Activated CD4-positive, alpha-beta T cell treated with anti-CD3 and anti-CD28 coated beads, Interleukin-2, amount 10 ng/mL, durations not matched to agents 7 days and 5 days (primary cell): ENCODE measurements around the gene VPS13C. TPM values are rescaled to one million over a fixed set of nuclear protein-coding genes. Genes with fewer than 3 reads are reported as not detected.
"Not testable (repeated sequence)": the region's sequence is repeated elsewhere in the genome, so short reads cannot be mapped to it uniquely, and the experiment has no call there.

Experiments
- CTCF ChIA-PET: fragments of 350-600 bp; sonication (Branson Sonifier 250); formaldehyde crosslinking; loops from one replicate; lab custom pipeline; 2021; ENCODE audit warnings: antibody characterized with exemption; lab: Charles Lee
- POLR2A ChIA-PET: fragments of 350-600 bp; sonication (Branson Sonifier 250); formaldehyde crosslinking; loops from one replicate; lab custom pipeline; 2021; ENCODE audit warnings: antibody characterized with exemption; lab: Charles Lee
- DNase-seq: peaks from one replicate; pipeline ENCODE4 v3.0.0-alpha.2; 2020
- H3K27ac Mint-ChIP-seq: one replicate; pipeline ENCODE4 v1.8.0; 2021; ENCODE audit warnings: mild to moderate bottlenecking, moderate library complexity, mixed read lengths
- H3K27me3 Mint-ChIP-seq: one replicate; pipeline ENCODE4 v1.8.0; 2021; ENCODE audit warnings: mixed read lengths
- H3K36me3 Mint-ChIP-seq: one replicate; pipeline ENCODE4 v1.8.0; 2021; ENCODE audit warnings: low read depth, mixed read lengths
- H3K4me1 Mint-ChIP-seq: one replicate; pipeline ENCODE4 v1.8.0; 2021; ENCODE audit warnings: mixed read lengths
- H3K4me3 Mint-ChIP-seq: one replicate; pipeline ENCODE4 v1.8.0; 2021; ENCODE audit warnings: mild to moderate bottlenecking, moderate library complexity, mixed read lengths
- H3K9me3 Mint-ChIP-seq: one replicate; pipeline ENCODE4 v1.8.0; 2021; ENCODE audit warnings: mixed read lengths
- total RNA-seq, 2 experiments: library from RNA; stranded (reverse); gene quantifications; one replicate each; pipeline ENCODE4 v1.2.3, GENCODE V29; 2021

The VPS13C gene
- total RNA-seq, 2 experiments from 2014 or later, result 80.4 to 88.0 TPM

DNA sequence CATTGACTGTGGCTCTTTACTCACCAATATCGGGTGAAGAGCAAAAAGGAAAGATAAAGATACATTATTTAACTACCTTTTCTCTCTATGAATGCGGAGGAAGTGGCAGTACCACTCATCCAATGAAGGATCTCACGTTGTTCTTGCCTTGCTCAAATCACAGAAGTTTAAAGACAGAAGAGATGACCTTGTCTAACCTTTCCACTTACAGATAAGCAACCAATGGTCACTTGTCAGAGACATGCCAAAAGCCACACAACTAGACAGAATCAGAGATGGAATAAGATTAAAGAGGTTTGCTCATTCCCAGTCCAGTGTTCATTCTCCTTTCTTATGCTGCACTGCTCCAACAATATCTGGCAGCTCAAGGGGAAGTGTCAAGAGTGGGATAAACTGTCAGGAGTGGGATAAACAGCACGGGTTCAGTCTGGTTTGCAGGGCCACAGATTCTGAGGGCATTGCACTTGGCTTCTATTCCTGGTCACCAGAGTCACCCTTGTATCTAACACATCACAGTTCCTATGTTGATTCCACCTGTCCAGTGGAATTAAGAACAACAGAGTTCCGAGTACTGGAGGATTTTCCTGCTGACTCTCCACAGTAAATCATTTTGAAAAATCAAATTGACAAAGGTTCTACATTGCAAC, 6.7 kb downstream of the VPS13C start:
- no peak overlapping the region for H3K4me3 Mint-ChIP-seq
- H3K4me1 Mint-ChIP-seq, result peaks cover 34% of the 10 kb centered on the region
- ChIA-PET CTCF (no interaction called here), POLR2A (no interaction called here)
- no peaks in the 10 kb centered on the region for H3K27me3 Mint-ChIP-seq
- H3K36me3 Mint-ChIP-seq, result peaks cover 13% of the 10 kb centered on the region
- H3K27ac Mint-ChIP-seq, result no peak overlapping the region
- peaks cover 4% of the 10 kb centered on the region for H3K9me3 Mint-ChIP-seq
- no peak for DNase-seq

DNA sequence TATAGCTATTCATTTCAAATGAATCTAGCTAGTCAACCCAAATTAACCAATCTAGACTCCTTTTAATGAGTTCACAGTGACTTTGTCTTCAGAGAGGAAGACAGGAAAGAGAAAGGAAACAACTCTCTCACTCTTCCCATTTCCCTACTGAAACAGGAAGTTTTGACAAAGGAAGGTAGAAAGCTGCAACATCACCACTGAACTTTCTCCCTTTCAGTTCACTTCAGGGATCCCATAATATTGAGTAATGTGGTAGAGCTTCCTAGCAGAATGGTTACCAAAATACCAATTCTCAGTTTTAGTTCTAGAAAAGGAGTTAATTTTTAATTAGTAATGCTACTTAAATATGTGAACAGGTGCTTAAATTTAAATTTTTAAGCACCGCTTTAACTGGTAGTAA, 7.5 kb downstream of the VPS13C start:
- no peak overlapping the region for H3K4me3 Mint-ChIP-seq
- H3K9me3 Mint-ChIP-seq, result peaks cover 4% of the 10 kb centered on the region
- H3K4me1 Mint-ChIP-seq, result peaks cover 29% of the 10 kb centered on the region
- peaks cover 13% of the 10 kb centered on the region for H3K36me3 Mint-ChIP-seq
- ChIA-PET POLR2A (no interaction called here), CTCF (interaction anchor here (0.8 kb wide), 1 partner anchor 34 kb away, joined by 3 read pairs; no protein-coding TSS in a partner anchor)
- no peak overlapping the region for H3K27ac Mint-ChIP-seq
- no peak for DNase-seq
- H3K27me3 Mint-ChIP-seq, result no peaks in the 10 kb centered on the region

DNA sequence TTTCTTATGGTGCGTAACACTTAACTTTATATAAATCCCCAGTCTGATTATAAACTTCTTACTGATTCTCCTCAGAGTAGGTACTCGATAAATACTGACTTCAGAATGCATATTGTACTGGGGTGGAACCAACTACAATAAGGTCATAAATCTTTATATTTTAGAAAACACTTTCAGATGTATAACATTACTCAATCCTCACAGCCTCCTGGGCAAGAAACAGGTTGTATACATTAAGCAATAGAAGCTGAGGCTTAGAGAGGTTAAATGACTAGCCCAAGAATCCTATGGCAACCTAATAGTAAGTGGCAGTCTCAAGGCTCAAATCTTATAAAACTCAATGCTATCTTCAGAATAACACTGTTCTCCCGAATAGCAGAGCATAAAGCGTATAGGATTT, 9.1 kb downstream of the VPS13C start:
- H3K4me3 Mint-ChIP-seq, result no peak overlapping the region
- H3K9me3 Mint-ChIP-seq, result peaks cover 4% of the 10 kb centered on the region
- no peak overlapping the region for H3K27ac Mint-ChIP-seq
- peaks cover 33% of the 10 kb centered on the region for H3K4me1 Mint-ChIP-seq
- CTCF ChIA-PET, result interaction anchor here (1.1 kb wide), 1 partner anchor 9 kb away, joined by 5 read pairs; the partner anchor contains the start of gene VPS13C
- H3K27me3 Mint-ChIP-seq, result no peaks in the 10 kb centered on the region
- no peak for DNase-seq
- H3K36me3 Mint-ChIP-seq, result peaks cover 9% of the 10 kb centered on the region
- POLR2A ChIA-PET, result no interaction called here

DNA sequence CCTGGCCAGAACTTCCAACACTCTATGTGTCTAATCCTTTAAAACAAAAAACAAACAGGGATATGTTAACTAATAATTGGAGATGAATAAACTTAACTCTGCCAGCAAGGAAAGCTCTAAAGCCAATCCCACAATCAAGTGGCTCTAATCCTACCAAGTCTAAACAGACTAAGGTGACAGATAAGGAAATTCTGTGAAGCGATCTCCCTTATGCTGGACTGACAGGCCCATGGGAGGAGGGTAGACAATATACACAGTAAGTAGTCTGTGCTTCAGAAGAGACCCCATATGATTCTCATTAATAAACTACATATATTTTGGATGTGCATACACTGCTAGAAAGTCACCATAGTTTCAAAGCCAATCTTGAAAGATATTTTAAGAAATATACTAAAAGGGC, 10.1 kb downstream of the VPS13C start:
- POLR2A ChIA-PET, result no interaction called here
- H3K27ac Mint-ChIP-seq, result no peak overlapping the region
- H3K4me1 Mint-ChIP-seq, result peaks cover 40% of the 10 kb centered on the region
- H3K27me3 Mint-ChIP-seq, result no peaks in the 10 kb centered on the region
- CTCF ChIA-PET, result no interaction called here
- H3K36me3 Mint-ChIP-seq, result peaks cover 9% of the 10 kb centered on the region
- H3K4me3 Mint-ChIP-seq, result no peak overlapping the region
- DNase-seq, result no peak
- H3K9me3 Mint-ChIP-seq, result peaks cover 4% of the 10 kb centered on the region

DNA sequence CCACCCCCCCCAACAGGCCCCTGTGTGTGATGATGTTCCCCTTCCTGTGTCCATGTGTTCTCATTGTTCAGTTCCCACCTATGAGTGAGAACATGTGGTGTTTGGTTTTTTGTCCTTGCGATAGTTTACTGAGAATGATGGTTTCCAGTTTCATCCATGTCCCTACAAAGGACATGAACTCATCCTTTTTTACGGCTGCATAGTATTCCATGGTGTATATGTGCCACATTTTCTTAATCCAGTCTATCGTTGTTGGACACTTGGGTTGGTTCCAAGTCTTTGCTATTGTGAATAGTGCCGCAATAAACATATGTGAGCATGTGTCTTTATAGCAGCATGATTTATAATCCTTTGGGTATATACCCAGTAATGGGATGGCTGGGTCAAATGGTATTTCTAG, 12.0 kb downstream of the VPS13C start:
- H3K4me1 Mint-ChIP-seq, result peaks cover 28% of the 10 kb centered on the region
- H3K36me3 Mint-ChIP-seq, H3K27ac Mint-ChIP-seq, DNase-seq, H3K9me3 Mint-ChIP-seq, H3K4me3 Mint-ChIP-seq, POLR2A ChIA-PET, CTCF ChIA-PET, H3K27me3 Mint-ChIP-seq: not testable (repeated sequence)

DNA sequence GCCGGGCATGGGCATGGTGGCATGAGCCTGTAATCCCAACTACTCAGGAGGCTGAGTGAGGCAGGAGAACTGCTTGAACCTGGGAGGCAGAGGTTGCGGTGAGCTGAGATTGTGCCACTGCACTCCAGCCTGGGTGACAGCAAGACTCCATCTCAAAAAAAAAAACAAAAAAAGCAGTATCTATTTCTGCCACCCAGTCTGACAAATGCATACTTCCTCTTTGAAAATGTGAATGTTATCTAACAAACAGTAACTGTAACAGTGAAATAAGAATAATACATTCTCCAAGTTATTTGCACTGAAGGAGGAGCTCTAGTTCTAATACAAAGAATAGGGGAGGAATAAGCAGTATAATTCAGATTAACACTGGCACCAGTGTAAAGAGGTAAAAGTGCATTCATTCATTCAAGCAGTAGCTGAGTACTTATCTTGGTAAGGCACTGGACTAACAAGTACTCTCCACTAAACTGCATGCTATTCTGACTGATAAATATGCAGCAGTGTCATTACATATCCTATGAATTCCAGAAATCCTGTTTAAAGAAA, 12.9 kb downstream of the VPS13C start:
- peaks cover 9% of the 10 kb centered on the region for H3K36me3 Mint-ChIP-seq
- DNase-seq, result no peak
- ChIA-PET POLR2A (no interaction called here), CTCF (no interaction called here)
- H3K27ac Mint-ChIP-seq, result peak overlapping the region; percentile 31
- no peak overlapping the region for H3K4me3 Mint-ChIP-seq
- no peaks in the 10 kb centered on the region for H3K27me3 Mint-ChIP-seq
- peaks cover 25% of the 10 kb centered on the region for H3K4me1 Mint-ChIP-seq
- H3K9me3 Mint-ChIP-seq, result peaks cover 4% of the 10 kb centered on the region

DNA sequence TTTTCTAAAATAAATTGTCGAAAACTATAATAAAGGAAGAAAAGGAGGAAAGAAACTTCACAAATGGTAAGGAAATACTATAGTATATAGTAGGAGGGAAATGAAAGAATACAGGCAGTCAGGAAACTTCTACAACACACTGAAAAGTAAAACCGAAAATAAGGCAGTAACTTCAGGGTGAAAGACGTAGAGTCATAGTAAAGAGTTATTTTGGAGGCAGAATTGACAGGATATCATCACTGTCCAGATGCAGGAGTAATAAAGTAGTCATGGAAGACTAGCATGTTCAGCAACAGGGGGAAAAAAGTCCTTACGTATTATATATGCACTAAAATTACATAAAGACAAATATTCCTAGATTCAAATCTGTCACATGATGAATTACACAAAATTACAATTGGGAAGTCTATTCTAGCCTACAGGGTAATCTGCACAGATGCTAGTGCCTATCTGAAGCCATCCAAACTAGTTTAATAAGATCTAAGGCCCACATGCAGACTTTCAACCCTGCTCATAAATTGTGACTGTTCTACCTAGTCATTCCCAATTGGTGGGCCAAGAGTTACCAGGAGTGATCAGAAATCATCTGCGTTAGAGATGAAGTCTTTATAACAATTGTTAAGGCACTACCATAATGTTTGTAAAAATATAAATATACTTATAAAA, 14.0 kb downstream of the VPS13C start:
- Mint-ChIP-seq H3K27me3 (no peaks in the 10 kb centered on the region), H3K36me3 (peaks cover 10% of the 10 kb centered on the region), H3K4me1 (peaks cover 23% of the 10 kb centered on the region), H3K4me3 (peak overlapping the region; percentile 18), H3K9me3 (peaks cover 4% of the 10 kb centered on the region), H3K27ac (peak overlapping the region; percentile 2)
- ChIA-PET CTCF (no interaction called here), POLR2A (no interaction called here)
- no peak for DNase-seq

DNA sequence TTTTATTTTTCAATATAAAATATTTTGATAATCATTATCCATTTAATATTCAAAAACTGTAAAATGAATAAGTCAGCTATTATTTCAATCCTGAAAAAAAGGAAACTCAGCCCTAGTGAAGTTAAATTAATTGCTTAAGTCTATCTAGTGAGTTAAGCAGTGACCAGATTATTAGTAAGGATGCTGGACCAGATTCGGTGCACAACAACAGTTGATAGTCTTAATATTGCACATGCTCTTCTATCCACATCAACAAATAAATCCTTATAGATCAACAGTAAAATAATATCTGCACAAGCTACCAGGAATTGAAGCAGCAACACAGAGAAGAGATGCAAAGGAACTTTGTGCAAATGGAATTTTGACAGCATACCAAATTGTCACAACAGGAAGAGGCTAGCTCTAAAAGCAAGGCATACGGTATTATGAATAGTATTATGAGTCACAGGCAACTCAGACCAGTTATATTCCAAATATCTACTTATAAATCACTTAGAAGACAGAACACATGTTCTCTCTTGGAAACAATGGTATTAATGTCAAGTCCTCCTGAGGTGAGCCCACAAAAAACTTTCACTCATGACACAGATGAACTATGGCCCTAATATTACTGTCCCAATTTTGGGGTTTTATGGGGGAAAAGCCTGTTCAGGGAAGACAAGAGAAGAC, 24.9 kb downstream of the VPS13C start:
- H3K4me3 Mint-ChIP-seq, result no peak overlapping the region
- CTCF ChIA-PET, result no interaction called here
- peaks cover 7% of the 10 kb centered on the region for H3K4me1 Mint-ChIP-seq
- POLR2A ChIA-PET, result no interaction called here
- H3K27ac Mint-ChIP-seq, result no peak overlapping the region
- peaks cover 36% of the 10 kb centered on the region for H3K36me3 Mint-ChIP-seq
- no peaks in the 10 kb centered on the region for H3K27me3 Mint-ChIP-seq
- peaks cover 4% of the 10 kb centered on the region for H3K9me3 Mint-ChIP-seq
- no peak for DNase-seq

DNA sequence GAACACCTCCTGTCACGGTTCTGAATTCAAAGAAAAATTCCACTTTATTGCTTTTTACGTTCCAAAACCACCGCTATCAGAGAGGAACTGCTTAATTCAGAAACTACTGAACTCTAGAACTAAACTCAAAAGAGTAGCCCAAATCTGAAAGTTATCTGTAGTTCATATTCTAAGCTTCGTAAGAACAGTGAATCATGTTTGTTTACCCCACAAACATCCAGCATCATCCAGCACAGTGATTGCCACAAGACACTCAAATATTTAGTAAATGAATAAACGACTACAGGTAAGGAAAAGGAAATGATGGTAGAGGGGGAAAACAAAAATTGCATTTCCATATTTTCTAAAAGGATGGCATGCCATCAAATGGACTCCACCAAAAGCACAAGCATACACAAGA, 32.3 kb downstream of the VPS13C start:
- Mint-ChIP-seq H3K27me3 (no peaks in the 10 kb centered on the region), H3K27ac (no peak overlapping the region), H3K36me3 (peaks cover 32% of the 10 kb centered on the region), H3K4me1 (peaks cover 2% of the 10 kb centered on the region), H3K9me3 (no peaks in the 10 kb centered on the region), H3K4me3 (no peak overlapping the region)
- CTCF ChIA-PET, result no interaction called here
- POLR2A ChIA-PET, result no interaction called here
- DNase-seq, result no peak

DNA sequence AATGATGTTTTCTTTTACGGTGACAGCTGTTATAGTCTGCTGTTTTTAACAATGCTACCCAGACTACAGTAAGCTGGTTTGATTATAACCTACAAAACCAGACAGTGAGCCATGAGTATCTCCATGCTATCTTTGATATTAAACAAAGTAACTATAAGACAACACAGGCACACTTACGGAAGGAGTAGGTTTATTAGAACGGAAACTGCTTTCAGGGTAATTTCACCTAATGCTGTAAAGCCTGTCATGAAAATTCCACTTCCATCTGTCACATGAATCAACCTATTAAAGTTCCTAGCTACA, 33.0 kb downstream of the VPS13C start:
- Mint-ChIP-seq H3K4me1 (peaks cover 2% of the 10 kb centered on the region), H3K27me3 (no peaks in the 10 kb centered on the region), H3K36me3 (peaks cover 37% of the 10 kb centered on the region), H3K27ac (no peak overlapping the region), H3K9me3 (no peaks in the 10 kb centered on the region), H3K4me3 (no peak overlapping the region)
- DNase-seq, result no peak
- POLR2A ChIA-PET, result no interaction called here
- CTCF ChIA-PET, result interaction anchor here (1.1 kb wide), 1 partner anchor 33 kb away, joined by 3 read pairs; the partner anchor contains the start of gene VPS13C

DNA sequence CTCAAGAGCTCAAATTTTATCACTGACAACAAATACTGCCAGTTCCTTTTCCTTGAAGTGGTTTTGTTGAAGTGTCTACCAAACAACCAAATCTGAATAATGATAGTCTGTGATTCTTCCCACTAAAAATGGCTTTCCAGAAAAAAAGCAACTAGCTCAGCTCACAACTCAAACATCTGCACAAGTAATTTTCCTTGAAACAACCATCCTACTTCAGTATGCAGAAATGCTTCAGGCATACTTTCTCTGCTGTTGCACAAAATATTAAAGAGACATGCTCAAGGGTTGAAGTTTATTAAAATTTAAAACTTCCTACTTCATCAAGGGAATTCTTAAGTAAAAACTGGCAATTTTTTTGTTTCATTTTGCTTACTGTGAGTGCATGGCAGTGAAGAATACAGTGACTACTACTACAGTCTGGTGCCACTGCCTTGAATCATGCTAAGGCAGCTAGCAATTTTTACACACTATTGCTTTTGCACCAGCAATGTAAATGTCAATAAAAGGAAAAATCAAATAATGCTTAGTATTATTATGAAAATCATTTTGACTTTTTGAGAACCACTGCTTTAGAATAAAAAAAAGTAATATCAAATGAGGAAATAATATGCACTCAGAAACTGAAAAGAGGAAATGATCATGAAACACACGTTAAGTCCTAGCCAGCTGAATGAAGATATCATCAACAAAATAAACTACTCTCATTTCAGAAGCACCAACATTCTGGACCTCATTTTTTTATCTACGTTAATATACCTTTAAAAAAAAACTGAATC, 33.6 kb downstream of the VPS13C start:
- POLR2A ChIA-PET, result no interaction called here

DNA sequence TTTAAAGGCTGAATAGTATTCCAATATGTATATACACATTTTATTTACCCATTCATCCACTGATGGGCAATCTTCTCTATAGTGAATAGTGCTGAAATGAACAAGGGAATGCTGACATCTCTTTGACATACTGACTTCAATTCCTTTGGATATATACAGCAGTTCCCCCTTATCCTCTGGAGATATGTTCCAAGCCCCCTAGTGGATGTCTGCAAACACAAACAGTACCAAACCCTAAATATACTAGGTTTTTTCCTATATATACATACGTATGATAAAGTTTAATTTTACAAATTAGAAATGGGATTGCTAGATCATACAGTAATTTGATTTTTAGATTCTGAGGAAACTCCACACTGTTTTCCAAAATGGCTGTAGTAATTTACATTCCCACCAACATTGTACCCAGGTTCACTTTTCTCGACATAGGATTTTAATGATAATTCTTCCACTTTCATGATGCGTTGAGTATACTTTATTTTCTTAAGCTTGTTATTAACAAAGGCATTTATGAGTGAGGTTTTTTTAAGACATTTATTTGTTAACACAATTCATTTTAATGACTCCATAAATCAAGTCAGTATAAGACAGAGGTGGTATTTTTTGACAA, 38.2 kb downstream of the VPS13C start:
- Mint-ChIP-seq H3K27ac (no peak overlapping the region), H3K9me3 (peaks cover 13% of the 10 kb centered on the region), H3K27me3 (no peaks in the 10 kb centered on the region), H3K4me1 (no peaks in the 10 kb centered on the region), H3K4me3 (no peak overlapping the region), H3K36me3 (peaks cover 54% of the 10 kb centered on the region)
- CTCF ChIA-PET, result interaction anchor here (1.3 kb wide), 1 partner anchor 39 kb away, joined by 4 read pairs; no protein-coding TSS in a partner anchor
- DNase-seq, result no peak
- POLR2A ChIA-PET, result no interaction called here

More for the DNA sequence above, 33.6 kb downstream of the VPS13C start:
- Mint-ChIP-seq H3K4me3 (no peak overlapping the region), H3K27me3 (no peaks in the 10 kb centered on the region), H3K9me3 (no peaks in the 10 kb centered on the region), H3K36me3 (peaks cover 43% of the 10 kb centered on the region), H3K4me1 (peaks cover 2% of the 10 kb centered on the region), H3K27ac (no peak overlapping the region)
- no peak for DNase-seq
- CTCF ChIA-PET, result interaction anchor here (1.1 to 1.2 kb wide), 2 partner anchors 17 to 34 kb away, joined by 3 read pairs; partner anchors contain the start of gene VPS13C
